NCI-H510A (cell line): ENCODE data around the gene BLOC1S6.

Source experiments
- DNase-seq: peaks from one replicate; lab custom pipeline; 2025; lab: John Stamatoyannopoulos, UW

BLOC1S6 gene, protein sequence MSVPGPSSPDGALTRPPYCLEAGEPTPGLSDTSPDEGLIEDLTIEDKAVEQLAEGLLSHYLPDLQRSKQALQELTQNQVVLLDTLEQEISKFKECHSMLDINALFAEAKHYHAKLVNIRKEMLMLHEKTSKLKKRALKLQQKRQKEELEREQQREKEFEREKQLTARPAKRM

GRCh38 chr15:45587095-45587862 lies at the start of gene BLOC1S6:
Gene BLOC1S6, plus strand, starts transcription at chr15:45587379. Its CDS starts 65 bp downstream, at chr15:45587444.
- peak; percentile 80 for DNase-seq

GRCh38 chr15:45539680-45540079 lies 47.5 kb upstream of the BLOC1S6 start:
- DNase-seq = no peak

DNA sequence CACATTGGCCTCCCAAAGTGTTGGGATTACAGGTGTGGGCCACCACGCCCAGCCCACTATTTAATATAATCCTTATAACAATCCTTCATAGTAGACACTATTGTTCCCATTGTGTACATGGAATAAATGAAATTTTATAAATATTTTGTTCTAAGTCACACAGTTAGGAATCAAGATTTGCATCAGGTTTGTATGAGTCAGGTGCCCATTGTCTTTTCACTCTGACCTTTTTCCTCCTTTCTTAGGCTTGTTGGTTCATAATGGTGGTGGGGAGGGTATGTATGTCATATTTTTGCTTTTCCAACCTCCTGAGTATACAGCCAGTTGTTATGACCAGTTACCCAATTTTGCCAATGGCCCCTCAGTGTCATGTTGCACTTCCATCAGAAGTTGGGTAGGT lies 46.6 kb upstream of the BLOC1S6 start:
- DNase-seq = no peak

- no peak for DNase-seq
These were observed 44.1 kb upstream of the BLOC1S6 start for GRCh38 chr15:45543051-45543450.

GRCh38 chr15:45544266-45545023 lies 42.7 kb upstream of the BLOC1S6 start:
- DNase-seq = no peak

DNA sequence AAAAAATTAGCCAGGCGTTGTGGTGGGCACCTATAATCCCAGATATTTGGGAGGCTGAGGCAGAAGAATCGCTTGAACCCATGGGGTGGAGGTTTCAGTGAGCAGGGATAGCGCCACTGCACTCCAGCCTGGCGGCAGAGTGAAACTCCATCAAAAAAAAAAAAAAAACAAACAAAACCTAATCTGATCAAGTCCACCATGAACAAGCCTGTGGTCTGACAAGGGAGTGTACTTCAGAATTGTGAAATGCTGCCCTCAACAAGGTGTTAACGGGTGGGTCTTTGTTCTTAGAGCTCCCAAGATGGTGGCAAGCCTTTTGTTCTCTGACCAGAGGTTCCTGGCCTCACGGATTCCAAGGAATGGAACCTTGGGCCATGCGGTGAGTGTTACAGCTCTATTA lies 40.4 kb upstream of the BLOC1S6 start:
- DNase-seq = no peak

- DNase-seq = no peak
These were observed 38.2 kb upstream of the BLOC1S6 start for GRCh38 chr15:45548753-45549520.

DNA sequence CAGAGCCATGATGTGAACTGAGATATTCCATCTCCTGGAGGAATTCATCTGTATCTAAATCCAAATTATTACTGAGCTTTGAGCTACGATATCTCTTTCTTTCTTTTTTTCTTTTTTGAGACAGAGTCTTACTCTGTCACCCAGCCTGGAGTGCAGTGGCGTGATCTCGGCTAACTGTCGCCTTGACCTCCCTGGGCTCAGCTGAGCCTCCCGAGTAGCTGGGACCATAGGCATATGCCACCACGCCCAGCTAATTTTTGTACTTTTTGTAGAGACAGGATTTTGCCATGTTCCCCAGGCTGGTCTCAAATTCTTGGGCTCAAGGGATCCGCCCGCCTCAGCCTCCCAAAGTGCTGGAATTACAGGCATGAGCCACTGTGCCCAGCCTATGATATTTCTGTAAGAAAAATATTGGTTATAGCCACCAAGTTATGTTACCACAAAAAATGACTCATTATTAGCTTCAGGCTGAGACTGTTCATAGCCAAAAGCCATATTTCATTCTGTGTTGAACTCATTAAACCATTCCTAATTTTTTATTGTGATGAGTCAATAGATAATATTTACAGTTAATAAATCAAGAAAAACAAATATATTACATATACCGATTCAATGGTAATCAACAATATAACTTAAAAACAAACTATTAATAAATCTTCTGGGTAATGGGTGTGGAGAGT lies 37.5 kb upstream of the BLOC1S6 start:
- no peak for DNase-seq

GRCh38 chr15:45550436-45550835 lies 36.7 kb upstream of the BLOC1S6 start:
- DNase-seq = no peak

- DNase-seq = no peak
These were observed 35.5 kb upstream of the BLOC1S6 start for GRCh38 chr15:45551676-45552075.

GRCh38 chr15:45555934-45556608 lies 31.1 kb upstream of the BLOC1S6 start:
- DNase-seq = no peak

DNA sequence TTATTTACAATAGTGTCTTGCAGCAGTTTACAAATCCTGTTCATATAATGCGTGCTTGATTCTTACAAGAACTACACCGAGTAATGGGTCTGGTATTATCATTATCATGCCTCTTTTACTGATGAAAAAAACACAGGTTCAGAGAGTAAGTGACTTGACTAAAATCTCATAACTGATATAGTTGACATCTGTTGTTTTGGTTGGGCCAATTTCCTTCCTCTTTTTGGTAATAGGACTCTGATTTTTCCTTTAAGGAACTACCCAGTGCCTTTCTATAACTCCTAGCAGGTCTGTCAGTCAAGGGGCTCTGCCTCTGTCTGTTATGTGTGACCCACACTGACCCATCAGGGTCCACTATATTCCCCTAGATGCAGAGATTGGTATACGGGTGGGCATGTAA lies 14.6 kb upstream of the BLOC1S6 start:
- no peak for DNase-seq

DNA sequence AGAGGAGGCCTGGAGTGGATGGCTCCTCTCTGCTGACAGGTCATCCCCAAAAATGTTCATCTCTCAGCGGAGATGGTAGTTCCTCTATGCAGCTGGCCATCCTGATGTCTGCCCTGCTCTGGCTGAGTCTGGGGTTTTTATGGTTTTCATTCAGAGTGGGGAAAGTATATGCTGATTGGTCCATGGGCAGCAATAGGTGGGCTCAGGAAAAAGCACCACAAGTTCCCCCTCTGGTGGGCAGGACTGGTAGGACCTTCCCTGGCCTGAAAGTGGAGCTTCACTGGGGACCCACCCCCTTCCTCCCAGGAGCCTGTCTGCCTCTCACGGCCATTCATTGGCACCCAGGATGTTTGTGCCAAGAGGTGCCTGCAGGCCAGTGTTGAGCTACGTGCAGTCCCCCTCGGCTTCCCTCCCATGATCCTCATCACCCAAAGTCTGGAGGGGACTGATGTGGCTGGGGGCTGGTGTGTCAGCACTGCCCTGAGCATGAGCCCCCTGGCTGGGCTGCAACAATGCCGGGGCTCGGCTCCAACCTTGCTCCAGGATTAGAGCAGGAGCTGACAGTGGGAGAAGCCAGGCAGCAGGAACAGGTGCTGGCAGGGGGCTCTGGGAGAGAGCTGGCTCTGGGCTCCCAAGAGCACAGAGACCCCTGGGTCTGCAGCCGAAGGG lies 13.1 kb upstream of the BLOC1S6 start:
- DNase-seq = no peak

DNA sequence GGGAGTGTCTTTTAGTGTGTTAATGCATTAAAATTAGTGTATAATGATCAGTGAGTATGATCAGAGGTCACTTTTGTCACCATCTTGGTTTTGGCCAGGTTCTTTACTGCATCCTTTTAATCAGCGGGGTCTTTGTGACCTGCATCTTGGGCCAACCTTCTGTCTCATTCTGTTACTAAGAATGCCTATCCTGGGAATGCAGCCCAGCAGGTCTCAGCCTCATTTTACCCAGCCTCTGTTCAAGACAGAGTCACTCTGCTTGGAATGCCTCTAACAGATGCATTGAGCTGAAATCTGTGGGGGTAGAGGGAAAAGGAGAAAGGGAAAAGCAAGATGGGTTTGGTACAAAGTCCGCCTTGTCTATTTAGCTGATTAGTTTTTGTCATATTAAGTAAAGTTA lies 5.3 kb upstream of the BLOC1S6 start:
- DNase-seq = no peak

DNA sequence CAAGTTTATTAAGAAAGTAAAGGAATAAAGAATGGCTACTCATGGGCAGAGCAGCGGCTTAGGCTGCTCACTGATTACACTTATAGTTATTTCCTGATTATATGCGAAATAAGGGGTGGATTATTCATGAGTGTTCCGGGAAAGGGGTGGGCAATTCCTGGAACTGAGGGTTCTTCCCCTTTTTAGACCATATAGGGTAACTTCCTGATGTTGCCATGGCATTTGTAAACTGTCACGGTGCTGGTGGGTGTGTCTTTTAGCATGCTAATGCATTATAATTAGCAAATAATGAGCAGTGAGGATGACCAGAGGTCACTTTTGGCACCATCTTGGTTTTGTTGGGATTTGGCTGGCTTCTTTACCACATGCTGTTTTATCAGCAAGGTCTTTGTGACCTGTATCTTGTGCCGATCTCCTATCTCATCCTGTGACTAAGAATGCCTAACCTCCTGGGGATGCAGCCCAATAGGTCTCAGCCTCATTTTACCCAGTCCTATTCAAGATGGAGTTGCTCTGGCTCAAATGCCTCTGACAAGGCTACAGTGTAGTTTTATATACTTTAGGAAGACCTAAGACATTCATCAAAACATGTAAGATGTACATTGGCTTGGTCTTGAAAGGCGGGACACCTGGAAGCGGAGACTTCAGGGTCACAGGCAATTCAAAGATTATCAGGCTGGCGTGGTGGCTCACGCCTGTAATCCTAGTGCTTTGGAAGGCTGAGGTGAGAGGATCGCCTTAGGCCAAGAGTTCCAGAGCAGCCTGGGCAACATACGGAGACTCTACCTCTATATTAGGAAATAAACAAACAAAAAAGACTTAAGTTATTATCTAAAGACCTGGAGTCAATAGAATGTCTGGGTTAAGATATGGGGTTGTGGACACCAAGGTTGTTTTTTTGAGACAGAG lies 3.2 kb upstream of the BLOC1S6 start:
- no peak for DNase-seq

DNA sequence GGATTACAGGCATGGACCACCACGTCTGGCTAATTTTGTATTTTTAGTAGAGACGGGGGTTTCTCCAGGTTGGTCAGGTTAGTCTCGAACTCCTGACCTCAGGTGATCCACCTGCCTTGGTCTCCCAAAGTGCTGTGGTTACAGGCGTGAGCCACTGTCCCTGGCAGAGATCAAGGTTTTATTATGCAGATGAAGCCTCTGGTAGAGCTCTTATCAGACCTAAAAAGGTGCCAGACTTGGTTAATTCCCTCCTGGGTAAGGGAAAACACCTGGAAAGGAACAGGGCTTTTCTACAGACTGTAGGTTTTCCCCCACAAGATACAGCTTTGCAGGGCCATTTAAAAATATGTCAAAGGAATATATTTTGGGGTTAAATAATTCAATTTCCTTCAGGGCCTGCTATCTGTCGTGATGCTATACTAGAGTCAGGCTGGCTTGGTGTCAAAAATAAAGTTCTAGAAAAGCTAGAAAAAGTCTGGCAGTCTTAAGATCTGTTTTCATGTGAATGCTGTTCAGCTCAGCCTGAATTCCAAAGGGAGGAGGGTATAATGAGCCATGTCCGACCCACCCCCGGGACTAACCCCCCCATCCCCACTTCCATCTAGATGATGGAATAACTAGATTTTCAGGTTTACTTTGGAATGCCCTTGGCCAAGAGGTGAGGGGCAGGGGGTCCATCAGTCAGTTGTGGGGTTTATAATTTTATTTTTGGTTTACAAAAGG lies 1.9 kb upstream of the BLOC1S6 start:
- no peak for DNase-seq

- DNase-seq = no peak
These were observed 1.1 kb upstream of the BLOC1S6 start for GRCh38 chr15:45586125-45586524.

DNA sequence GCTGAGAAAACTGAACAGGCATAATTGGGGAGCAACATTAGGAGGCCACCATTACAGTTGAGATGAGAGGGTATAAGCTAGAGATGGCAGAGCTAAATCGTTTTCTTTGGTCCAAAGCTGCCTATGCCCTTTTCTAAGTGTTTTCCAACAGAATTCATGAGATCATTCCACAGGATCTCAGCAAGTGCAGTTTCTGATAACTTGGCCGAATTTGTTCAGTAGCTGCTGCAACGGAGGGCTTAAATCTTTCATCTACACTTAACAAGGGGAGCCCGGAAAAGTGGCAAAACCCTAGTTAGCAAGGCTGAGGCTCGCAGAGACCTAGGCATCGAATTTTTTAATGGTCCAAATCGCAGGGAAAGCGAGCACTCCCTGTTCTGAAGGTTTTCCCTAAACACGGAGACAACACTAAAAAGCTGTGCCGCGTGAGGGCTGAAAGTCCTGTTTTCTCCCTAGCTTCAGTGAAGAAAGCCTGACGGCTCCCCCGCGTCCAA lies 531 bp upstream of the BLOC1S6 start:
- no peak for DNase-seq

DNA sequence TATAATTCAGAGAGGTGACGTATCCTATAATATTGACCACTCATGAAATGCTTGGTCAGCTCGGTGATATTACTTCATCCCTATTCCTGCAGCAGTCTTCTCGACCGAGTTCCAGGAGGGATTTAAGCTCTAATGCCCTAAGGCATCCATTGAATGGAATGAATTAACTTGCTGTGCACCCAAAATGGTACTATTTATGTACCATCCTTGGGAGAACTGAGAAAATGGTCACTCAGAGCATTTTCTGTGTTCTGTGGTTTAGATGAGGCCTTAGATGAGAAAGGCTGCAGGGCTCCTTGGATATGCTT lies 638 bp downstream of the BLOC1S6 start:
- no peak for DNase-seq
